A673 (cell line): Measurements from ENCODE around the gene CDC37. TPM values are rescaled to one million over a fixed set of nuclear protein-coding genes. Genes with fewer than 3 reads are reported as not detected.

Experiments used
- BruUV-seq: library from RNA; stranded (reverse); fragments of 400-500 nt; replicated peaks from 2 replicates; lab custom pipeline; 2021; lab: Mats Ljungman, UMichigan
- CTCF ChIA-PET: fragments of 300-600 bp; sonication (Branson Sonifier 250); formaldehyde crosslinking; loops from one replicate; lab custom pipeline; 2022; ENCODE audit warnings: antibody characterized with exemption; lab: Charles Lee
- POLR2A ChIA-PET: fragments of 300-600 bp; sonication (Branson Sonifier 250); formaldehyde crosslinking; loops from one replicate; lab custom pipeline; 2022; ENCODE audit warnings: antibody characterized with exemption; ENCODE audit not compliant: low non-redundant PET; lab: Charles Lee
- DNase-seq: peaks from one replicate; pipeline ENCODE4 v3.0.0-alpha.2; 2015; ENCODE audit warnings: low spot score
- H3K27ac ChIP-seq: fragments of 200-600 bp; sonication (generic); 2 replicates; pipeline ENCODE4 v1.5.1; 2016; ENCODE audit warnings: mixed run types, low read depth, mild to moderate bottlenecking, mixed read lengths, antibody characterized with exemption, low read length; ENCODE audit not compliant: poor library complexity, severe bottlenecking
- H3K27me3 ChIP-seq: fragments of 200-600 bp; sonication (generic); replicated peaks from 2 replicates; pipeline ENCODE4 v1.6.1; 2017; ENCODE audit warnings: mixed run types, low read depth, mild to moderate bottlenecking, mixed read lengths, antibody characterized with exemption, low read length; ENCODE audit not compliant: insufficient read depth, poor library complexity
- H3K36me3 ChIP-seq: fragments of 200-600 bp; sonication (generic); 2 replicates; pipeline ENCODE4 v1.6.1; 2016; ENCODE audit warnings: mixed run types, mild to moderate bottlenecking, mixed read lengths, antibody characterized with exemption, low read length; ENCODE audit not compliant: insufficient read depth, poor library complexity, severe bottlenecking
- H3K4me1 ChIP-seq: fragments of 200-600 bp; sonication (generic); 2 replicates; pipeline ENCODE4 v1.6.1; 2017; ENCODE audit warnings: mixed run types, mild to moderate bottlenecking, mixed read lengths, antibody characterized with exemption, low read length; ENCODE audit not compliant: insufficient read depth, poor library complexity, severe bottlenecking
- H3K4me3 ChIP-seq: fragments of 200-600 bp; sonication (generic); 2 replicates; pipeline ENCODE4 v1.5.1; 2016; ENCODE audit warnings: low read depth, mixed run types, mild to moderate bottlenecking, mixed read lengths, low read length; ENCODE audit not compliant: poor library complexity, severe bottlenecking
- H3K9me3 ChIP-seq: fragments of 200-600 bp; sonication (generic); 2 replicates; pipeline ENCODE4 v1.6.1; 2016; ENCODE audit warnings: mixed run types, low read depth, mild to moderate bottlenecking, mixed read lengths, antibody characterized with exemption, low read length; ENCODE audit not compliant: poor library complexity, severe bottlenecking
- CTCF ChIP-seq: fragments of 300-800, 200-600 bp; sonication (generic); conservative IDR thresholded peaks from 2 replicates; pipeline ENCODE4 v1.5.1; 2017; ENCODE audit warnings: low read depth, mild to moderate bottlenecking, antibody characterized with exemption, low read length, moderate library complexity, mixed read lengths
- EZH2 ChIP-seq: fragments of 200-600 bp; sonication (generic); IDR thresholded peaks from 2 replicates; pipeline ENCODE4 v1.6.1; 2017; ENCODE audit warnings: borderline replicate concordance, low read depth, mild to moderate bottlenecking, mixed read lengths, antibody characterized with exemption, low read length; ENCODE audit not compliant: poor library complexity, severe bottlenecking
- intact Hi-C: fragments of 100-400 bp; cut with micrococcal nuclease; formaldehyde crosslinking; loops from one replicate; pipeline ENCODE4 v1.10.0; 2022; ENCODE audit not compliant: unreplicated experiment
- total RNA-seq: library from RNA; stranded (reverse); gene quantifications from 2 replicates; pipeline ENCODE4 v1.2.3, GENCODE V29; 2021

The CDC37 gene
- total RNA-seq, 1 experiment from 2014 or later: 288 TPM

- H3K4me1 ChIP-seq: peaks cover 5% of the 10 kb centered on the region
- TF ChIP-seq EZH2 (no peak), CTCF (no peak)
- no peaks in the 10 kb centered on the region for H3K27me3 ChIP-seq
- intact Hi-C loops: no loop called here
- H3K36me3 ChIP-seq: peaks cover 3% of the 10 kb centered on the region
- H3K9me3 ChIP-seq: no peaks in the 10 kb centered on the region
- CTCF ChIA-PET: interaction anchor here (0.7 kb wide), 1 partner anchor 43 kb away, joined by 4 read pairs; no protein-coding TSS in a partner anchor
- POLR2A ChIA-PET: no interaction called here
- no peak overlapping the region for H3K4me3 ChIP-seq
- BruUV-seq: no TSS peak
- H3K27ac ChIP-seq: no peak overlapping the region
- no peak for DNase-seq
These were observed 47.0 kb upstream of the CDC37 start for GRCh38 chr19:10450191-10450852.

DNA sequence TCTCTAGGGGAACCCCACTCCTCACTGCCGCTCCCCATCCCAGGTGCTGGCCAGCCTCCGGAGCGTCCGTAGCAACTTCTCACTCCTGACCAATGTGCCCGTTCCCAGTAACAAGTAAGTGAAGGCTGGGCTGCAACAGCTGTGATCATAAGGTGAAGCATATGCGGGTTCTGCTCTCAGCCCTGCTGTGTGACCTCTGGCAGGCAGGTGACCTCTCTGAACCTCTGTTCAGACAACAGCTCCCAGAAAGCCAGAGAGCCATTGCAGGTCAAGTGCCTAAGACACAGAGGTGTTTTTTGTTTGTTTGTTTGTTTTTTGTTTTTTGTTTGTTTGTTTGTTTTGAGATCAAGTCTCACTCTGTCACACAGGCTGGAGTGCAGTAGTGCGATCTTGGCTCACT, 45.7 kb upstream of the CDC37 start:
- Histone ChIP-seq H3K27me3 (no peaks in the 10 kb centered on the region), H3K4me1 (peaks cover 5% of the 10 kb centered on the region), H3K27ac (no peak overlapping the region), H3K9me3 (no peaks in the 10 kb centered on the region), H3K4me3 (no peak overlapping the region), H3K36me3 (peaks cover 3% of the 10 kb centered on the region)
- BruUV-seq: no TSS peak
- ChIA-PET POLR2A (no interaction called here), CTCF (no interaction called here)
- intact Hi-C loops: no loop called here
- TF ChIP-seq EZH2 (no peak), CTCF (no peak)
- DNase-seq: no peak

- POLR2A ChIA-PET: no interaction called here
- Histone ChIP-seq H3K4me1 (no peaks in the 10 kb centered on the region), H3K4me3 (no peak overlapping the region), H3K36me3 (no peaks in the 10 kb centered on the region), H3K27me3 (no peaks in the 10 kb centered on the region), H3K9me3 (no peaks in the 10 kb centered on the region), H3K27ac (no peak overlapping the region)
- intact Hi-C loops: no loop called here
- TF ChIP-seq CTCF (no peak), EZH2 (no peak)
- DNase-seq: no peak
- no TSS peak for BruUV-seq
- CTCF ChIA-PET: interaction anchor here (0.6 kb wide), 1 partner anchor 455 kb away, joined by 4 read pairs; no protein-coding TSS in a partner anchor
These were observed 39.4 kb upstream of the CDC37 start for GRCh38 chr19:10442698-10443097.
